ENCODE data around the gene TRIP4. TPM values are rescaled to one million over a fixed set of nuclear protein-coding genes. Genes with fewer than 3 reads are reported as not detected.

The TRIP4 gene
- total and polyA plus RNA-seq, 12 donors: 5.6 to 56.7 (median 18.2) TPM

GRCh38 chr15:64443016-64443415, 55.4 kb downstream of the TRIP4 start:
- Histone ChIP-seq H3K27me3 (no peaks in the 10 kb centered on the region), H3K4me3 (no peak overlapping the region), H3K9me3 (replicated peaks in 1 of 3) (no peaks in the 10 kb centered on the region), H3K36me3 (replicated peaks in 1 of 2) (peaks cover 0 to 5% of the 10 kb centered on the region in 2 donors), H3K27ac (peak overlapping the region in 2 of 5 donors; percentile 31 to 33), H3K4me1 (replicated peaks in 1 of 2) (peaks cover 12 to 20% of the 10 kb centered on the region in 2 donors)
- 76 to 89% (median 88%) methylated on average over 2 of the region's 2 CpGs for WGBS, 4 donors
- TF ChIP-seq POLR2A (IDR thresholded peaks at IDR 0.05) (no peak), CTCF (IDR thresholded peaks at IDR 0.05) (no peak)
- no peak for DNase-seq
- intact Hi-C loops (cut with DNase I): no loop called here

- DNase-seq: no peak
Observed at GRCh38 chr15:64443747-64444621, 56.3 kb downstream of the TRIP4 start.

GRCh38 chr15:64444836-64445235, 57.2 kb downstream of the TRIP4 start:
- intact Hi-C loops (cut with DNase I): no loop called here
- Histone ChIP-seq H3K27ac (no peak overlapping the region), H3K27me3 (no peaks in the 10 kb centered on the region), H3K36me3 (replicated peaks in 1 of 2) (peaks cover 0 to 5% of the 10 kb centered on the region in 2 donors), H3K9me3 (replicated peaks in 1 of 3) (no peaks in the 10 kb centered on the region), H3K4me1 (replicated peaks in 1 of 2) (peaks cover 12 to 20% of the 10 kb centered on the region in 2 donors), H3K4me3 (no peak overlapping the region)
- no peak for DNase-seq
- TF ChIP-seq POLR2A (IDR thresholded peaks at IDR 0.05): no peak
- TF ChIP-seq CTCF (IDR thresholded peaks at IDR 0.05): no peak

More at GRCh38 chr15:64443747-64444621, 56.3 kb downstream of the TRIP4 start:
- H3K27me3 ChIP-seq: no peaks in the 10 kb centered on the region
- H3K9me3 ChIP-seq (replicated peaks in 1 of 3): no peaks in the 10 kb centered on the region
- peaks cover 0 to 5% of the 10 kb centered on the region in 2 donors for H3K36me3 ChIP-seq (replicated peaks in 1 of 2)
- 47 to 61% (median 49%) methylated on average over 3 of the region's 3 CpGs for WGBS, 4 donors
- TF ChIP-seq POLR2A (IDR thresholded peaks at IDR 0.05): no peak
- TF ChIP-seq CTCF (IDR thresholded peaks at IDR 0.05): no peak
- intact Hi-C loops (cut with DNase I): no loop called here
- no peak overlapping the region for H3K4me3 ChIP-seq
- peak overlapping the region in 2 of 5 donors; percentile 31 to 33 for H3K27ac ChIP-seq
- peaks cover 12 to 20% of the 10 kb centered on the region in 2 donors for H3K4me1 ChIP-seq (replicated peaks in 1 of 2)

- Histone ChIP-seq H3K9me3 (replicated peaks in 1 of 3) (no peaks in the 10 kb centered on the region), H3K4me3 (no peak overlapping the region), H3K27me3 (no peaks in the 10 kb centered on the region), H3K36me3 (replicated peaks in 1 of 2) (peaks cover 0 to 5% of the 10 kb centered on the region in 2 donors), H3K4me1 (replicated peaks in 1 of 2) (peaks cover 12 to 20% of the 10 kb centered on the region in 2 donors), H3K27ac (no peak overlapping the region)
- peak in 1 of 7 donors; percentile 16 for DNase-seq
- 80 to 91% (median 89%) methylated on average over 6 of the region's 6 CpGs for WGBS, 4 donors
- TF ChIP-seq POLR2A (IDR thresholded peaks at IDR 0.05): no peak
- TF ChIP-seq CTCF (IDR thresholded peaks at IDR 0.05): no peak
- intact Hi-C loops (cut with DNase I): no loop called here
Observed at GRCh38 chr15:64447536-64448315, 60.1 kb downstream of the TRIP4 start.

Measured in adrenal gland (tissue), 12 donors.